ENCODE data around the gene PRAMEF12.
"Not testable (repeated sequence)": the region's sequence is repeated elsewhere in the genome, so short reads cannot be mapped to it uniquely, and the experiment has no call there.

The PRAMEF12 gene

DNA sequence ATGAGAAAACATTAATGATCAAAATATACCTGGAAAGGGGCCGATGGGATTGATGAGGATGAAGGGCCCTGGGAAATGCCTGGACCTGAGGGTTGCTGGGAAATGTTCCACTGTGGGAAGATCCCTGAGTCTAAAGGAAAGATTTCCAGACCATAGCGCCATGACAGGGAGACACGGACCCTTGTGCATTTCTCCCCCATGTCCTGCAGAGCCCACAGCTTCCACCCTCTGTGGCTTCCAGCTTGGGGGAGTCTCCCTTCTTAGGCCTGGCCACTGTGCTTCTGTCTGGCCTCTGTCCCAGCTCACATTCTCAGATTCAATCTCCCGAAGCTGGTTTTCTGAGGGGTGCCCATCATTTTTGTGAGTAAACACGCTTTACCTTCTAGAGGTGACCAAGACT, 1.0 kb upstream of the PRAMEF12 start:
- DNase-seq = no peak

DNA sequence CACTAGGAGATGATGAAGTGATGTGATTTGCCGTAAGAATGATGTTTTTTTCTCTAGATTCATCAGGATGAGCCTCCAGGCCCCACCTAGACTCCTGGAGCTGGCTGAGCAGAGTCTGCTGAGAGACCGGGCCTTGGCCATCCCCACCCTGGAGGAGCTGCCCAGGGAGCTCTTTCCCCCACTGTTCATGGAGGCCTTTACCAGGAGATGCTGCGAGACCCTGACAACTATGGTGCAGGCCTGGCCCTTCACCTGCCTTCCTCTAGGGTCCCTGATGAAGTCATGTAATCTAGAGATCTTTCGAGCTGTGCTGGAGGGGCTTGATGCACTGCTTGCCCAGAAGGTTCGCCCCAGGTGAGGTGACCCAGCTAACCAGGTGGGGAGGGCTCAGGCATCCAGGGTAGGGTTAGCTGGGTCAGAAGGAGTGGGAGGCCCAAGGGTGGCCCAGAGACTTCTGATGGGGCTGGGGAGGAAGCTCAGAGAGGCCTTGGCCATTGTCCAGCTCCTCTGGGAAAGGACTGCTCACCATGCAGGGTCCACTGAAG, 1.3 kb downstream of the PRAMEF12 start:
- no peak for DNase-seq

DNA sequence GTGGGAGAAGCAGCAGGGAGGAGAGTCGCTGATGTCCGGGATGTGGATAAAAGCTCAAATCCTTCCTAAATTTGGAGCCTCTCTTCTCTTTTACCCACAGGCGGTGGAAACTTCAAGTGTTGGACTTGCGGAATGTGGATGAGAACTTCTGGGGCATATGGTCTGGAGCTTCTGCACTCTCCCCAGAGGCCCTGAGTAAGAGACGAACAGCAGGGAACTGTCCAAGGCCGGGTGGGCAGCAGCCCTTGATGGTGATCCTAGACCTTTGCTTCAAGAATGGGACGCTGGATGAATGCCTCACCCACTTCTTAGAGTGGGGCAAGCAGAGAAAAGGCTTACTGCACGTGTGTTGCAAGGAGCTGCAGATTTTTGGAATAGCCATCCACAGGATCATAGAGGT, 1.9 kb downstream of the PRAMEF12 start:
- DNase-seq = no peak

DNA sequence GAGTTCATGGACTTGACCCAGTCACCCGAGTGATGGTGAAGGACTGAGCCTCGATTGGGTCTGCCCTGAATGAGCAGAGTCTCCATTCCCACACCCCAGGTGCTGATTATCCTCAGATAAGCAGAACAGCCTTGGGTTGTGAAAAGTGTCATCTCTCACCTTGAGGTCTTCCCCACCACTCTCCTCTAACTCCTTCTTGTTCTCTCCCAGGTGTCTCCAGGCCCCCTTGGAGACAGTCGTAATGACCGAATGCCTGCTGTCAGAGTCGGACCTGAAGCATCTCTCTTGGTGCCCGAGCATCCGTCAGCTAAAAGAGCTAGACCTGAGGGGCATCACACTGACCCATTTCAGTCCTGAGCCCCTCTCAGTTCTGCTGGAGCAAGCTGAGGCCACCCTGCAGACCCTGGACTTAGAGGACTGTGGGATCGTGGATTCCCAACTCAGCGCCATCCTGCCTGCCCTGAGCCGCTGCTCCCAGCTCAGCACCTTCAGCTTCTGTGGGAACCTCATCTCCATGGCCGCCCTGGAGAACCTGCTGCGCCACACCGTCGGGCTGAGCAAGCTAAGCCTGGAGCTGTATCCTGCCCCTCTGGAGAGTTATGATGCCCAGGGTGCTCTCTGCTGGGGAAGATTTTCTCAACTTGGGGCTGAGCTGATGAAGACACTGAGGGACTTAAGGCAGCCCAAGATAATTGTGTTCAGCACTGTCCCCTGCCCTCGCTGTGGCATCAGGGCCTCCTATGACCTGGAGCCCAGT, 3.4 kb downstream of the PRAMEF12 start:
- DNase-seq = no peak

DNA sequence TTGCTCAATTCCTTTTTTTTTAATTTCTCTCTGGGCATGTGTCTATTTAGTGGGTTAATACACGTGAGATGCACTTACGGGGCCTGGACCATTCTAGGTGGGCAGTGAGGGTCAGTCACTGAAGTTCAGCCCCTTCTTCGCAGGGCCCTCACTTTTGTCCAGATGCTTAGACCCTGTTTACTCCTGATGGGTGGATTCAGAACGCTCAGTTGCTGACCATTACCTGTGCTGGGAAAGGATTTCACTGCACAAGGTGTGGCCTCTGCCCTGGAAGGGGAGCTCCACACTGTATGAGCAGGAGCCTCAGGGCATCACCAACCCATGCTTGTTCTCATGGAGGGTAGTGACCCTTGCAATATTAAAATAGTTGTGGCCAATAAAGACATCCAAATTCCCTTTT, 4.5 kb downstream of the PRAMEF12 start:
- DNase-seq = no peak

DNA sequence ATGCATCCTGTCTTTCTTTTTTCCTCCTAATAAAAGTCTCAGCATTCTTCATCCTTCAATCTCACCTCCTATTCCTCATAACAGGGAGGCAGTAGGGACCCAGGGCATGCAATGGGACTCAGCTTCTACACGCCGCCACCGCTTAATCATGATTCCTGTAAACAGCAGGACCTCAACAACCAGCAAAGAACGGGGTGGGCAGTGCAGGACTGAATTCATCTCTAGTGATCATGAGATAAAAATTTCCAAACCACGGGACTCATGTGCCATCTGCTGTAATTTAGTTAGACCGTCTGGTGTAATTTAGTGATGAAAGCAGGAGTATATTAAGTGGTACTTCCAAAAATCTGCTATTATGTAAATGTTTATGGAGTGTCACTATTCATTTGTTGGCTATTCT, 5.4 kb downstream of the PRAMEF12 start:
- DNase-seq = no peak

DNA sequence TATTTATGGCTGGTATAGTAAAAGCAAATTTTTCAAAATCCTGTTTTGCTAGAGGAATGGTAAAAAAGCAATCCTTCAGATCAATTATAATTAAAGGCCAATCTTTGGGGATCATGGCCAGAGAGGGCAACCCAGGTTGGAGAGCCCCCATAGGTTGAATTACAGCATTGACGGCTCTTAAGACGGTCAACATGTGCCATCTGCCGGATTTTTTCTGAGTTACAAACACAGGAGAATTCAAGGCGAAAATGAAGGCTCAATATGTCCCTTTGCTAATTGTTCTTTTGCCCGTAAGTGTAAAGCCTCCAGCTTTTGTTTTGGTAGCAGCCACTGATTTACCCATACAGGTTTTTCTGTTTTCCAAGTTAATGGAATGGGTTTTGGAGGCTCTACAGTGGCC, 8.0 kb downstream of the PRAMEF12 start:
- DNase-seq = not testable (repeated sequence)

DNA sequence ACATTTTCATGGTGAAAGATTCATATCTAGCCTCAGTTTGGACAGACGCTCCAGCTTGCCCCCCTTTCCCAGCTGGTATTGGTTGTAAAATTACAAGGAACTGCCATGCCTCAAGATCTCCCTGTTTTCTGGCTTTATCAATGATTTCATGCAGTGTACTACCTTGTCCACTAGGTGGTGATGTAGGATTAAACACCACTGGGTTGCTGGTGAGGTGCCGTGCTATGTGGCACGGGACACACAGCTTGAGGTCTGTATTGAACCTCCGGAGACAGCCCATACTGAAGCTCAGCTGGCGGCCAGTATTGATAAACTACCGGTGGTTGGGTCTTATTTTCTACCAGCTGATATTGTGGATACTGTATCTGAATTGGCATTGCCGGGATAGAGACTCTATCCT, 10.2 kb downstream of the PRAMEF12 start:
- not testable (repeated sequence) for DNase-seq

DNA sequence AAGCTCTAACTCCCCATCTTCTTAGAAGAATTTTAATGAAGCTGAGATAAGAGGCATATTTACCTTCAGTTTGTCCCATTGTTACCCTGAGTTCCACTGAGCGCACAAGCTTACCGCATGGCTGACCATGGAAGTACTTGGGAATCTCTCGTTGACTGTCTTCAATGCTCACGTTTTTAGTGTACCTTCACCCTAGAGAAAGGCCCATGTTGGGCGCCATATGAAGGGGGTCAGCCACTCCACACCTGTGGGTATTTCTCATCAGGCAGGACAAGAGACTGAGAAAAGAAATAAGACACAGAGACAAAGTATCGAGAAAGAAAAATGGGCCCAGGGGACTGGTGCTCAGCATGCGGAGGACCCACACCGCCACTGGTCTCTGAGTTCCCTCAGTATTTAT, 11.2 kb downstream of the PRAMEF12 start:
- not testable (repeated sequence) for DNase-seq

DNA sequence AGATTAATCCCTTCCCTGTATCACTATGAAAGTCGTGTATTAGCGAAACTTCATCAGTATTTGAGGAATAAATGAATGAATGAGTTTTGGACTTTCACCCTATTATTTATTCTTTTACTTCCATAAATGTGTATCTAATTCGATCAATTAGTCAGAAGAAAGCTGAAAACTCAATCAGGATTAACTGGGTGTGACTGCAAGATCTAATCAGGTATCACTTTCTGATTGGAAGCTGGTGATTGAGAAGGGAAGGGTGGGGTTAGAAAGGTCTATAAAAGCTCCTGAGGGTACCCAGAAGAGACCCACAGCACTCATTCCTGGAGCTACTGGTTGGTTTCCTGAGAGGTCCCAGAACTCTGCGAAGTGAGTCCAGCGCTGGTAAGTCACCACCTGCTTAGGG, 17.6 kb downstream of the PRAMEF12 start, which contains the start of gene PRAMEF1:
PRAMEF1 (plus strand) TSS at position 301 of the 400 bp plus-strand sequence. CDS start 1,831 bp downstream, outside the sequence.
- not testable (repeated sequence) for DNase-seq

DNA sequence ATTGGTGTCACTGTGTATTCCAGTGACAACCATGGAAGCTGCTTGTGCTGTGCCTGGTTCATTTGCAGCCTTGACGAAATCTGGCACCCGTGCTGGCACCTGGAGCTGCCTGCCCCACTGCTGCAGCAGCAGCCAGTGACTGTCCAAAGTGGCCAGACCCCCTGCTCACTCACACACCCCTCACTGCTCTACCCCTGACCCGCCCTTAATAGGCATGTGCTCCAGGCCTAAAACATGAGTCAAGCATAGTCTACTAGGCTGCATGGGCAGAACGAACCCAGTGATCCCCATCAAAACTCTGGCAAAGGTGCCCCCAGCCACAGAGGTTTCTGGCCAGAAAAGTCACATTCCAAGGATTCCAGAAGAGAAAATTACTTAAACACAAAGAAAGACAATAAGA, 25.4 kb downstream of the PRAMEF12 start:
- DNase-seq = no peak

DNA sequence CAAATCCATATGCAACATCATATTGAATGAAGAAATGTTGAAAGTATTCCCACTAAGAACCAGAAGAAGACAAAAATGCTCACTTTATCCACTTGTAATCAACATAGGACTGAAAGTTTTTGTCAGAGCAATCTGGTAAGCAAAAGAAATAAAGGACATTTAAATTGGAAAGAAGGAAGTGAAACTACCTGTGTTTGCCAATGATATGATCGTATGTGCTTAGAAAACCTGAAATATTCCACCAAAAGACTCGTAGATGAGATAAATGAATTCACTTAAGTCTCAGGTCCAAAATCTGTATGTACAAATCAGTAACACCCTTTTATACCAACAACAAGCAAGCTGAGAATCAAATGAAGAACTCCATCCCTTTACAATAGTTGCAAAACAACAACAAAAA, 26.2 kb downstream of the PRAMEF12 start:
- no peak for DNase-seq

DNA sequence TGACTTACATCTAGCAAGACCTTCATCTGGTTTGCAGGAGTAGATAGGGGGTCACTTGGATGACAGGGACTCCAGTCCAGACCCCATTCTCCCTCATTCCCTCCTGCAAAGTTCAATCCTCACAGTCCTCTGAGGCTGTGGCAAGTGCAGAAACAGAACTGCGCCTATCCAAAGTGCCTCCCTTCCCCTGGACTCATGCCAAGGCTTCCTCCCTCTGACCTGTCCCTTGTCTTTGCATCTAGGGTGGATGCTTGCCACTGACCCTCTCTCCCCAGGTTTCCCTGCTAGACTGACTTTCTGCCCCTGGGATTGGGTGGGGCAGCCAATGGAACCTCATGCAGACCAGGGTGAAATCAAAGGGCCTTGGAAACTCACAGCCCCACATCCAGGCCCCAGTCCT, 36.4 kb downstream of the PRAMEF12 start:
- no peak for DNase-seq

DNA sequence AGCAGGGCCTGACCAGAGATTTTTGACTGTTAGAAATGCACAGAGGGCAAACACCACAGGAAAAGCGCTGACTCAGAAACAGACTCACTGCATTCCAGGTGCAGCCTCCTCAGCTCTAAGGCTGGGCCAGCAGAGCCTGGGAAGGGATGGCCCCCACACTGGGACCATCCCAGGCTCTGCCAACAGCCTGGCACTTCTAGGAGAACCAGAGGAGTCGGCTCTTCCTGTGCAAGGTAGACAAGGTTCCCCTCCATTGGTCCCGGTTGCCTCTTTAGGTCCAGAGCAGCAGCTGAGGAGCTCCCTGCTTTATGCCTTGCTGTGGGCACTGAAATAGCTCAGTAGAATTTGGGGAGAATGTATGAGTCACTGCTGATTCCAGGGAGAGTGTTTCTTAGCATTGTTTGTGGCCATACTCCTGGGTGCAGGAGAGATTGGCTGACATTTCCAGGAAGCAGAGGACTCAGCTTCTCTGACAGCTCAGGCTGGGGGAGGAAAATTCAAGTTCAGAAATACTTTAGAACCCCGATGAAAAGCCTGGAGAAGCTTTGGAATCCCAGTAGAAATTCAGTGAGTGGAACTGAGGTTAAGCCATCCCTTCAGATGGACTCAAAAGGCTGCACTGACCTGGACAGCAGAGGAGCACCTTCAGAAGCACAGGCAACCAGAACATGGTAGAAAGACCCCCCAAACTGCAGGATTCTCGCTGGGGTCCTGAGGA, 37.3 kb downstream of the PRAMEF12 start:
- DNase-seq = no peak

DNA sequence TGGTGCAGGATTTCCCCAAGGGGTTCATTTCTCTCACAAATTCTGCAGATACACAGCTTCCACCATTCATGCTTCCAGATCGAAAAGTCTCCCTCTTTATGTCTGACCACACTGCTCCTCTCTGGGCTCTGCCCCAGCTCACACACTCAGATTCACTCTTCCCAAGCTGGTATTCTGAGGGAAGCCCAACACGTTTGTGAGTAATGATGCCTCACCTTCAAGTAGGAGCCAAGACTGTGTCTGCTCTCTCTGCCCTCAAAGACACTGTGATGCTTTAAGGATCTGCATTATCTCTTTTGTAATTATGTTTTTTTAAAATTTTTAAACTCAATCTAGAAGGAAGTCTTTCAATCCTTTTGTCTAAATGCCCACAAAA, 37.9 kb downstream of the PRAMEF12 start:
- no peak for DNase-seq

DNA sequence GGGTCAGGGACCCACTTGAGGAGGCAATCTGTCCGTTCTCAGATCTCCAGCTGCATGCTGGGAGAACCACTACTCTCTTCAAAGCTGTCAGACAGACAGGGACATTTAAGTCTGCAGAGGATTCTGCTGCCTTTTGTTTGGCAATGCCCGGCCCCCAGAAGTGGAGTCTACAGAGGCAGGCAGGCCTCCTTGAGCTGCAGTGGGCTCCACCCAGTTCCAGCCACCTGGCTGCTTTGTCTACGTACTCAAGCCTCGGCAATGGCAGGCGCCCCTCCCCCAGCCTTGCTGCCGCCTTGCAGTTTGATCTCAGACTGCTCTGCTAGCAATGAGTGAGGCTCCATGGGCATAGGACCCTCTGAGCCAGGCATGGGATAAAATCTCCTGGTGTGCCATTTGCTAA, 45.5 kb downstream of the PRAMEF12 start:
- not testable (repeated sequence) for DNase-seq
